Activated CD8-positive, alpha-beta memory T cell treated with anti-CD3 and anti-CD28 coated beads for 24 hours (primary cell): Measurements from ENCODE around the gene IGF1R.

ENCODE experiments used
- DNase-seq: peaks from one replicate; pipeline ENCODE4 v3.0.0-alpha.2; 2020

IGF1R gene

DNA sequence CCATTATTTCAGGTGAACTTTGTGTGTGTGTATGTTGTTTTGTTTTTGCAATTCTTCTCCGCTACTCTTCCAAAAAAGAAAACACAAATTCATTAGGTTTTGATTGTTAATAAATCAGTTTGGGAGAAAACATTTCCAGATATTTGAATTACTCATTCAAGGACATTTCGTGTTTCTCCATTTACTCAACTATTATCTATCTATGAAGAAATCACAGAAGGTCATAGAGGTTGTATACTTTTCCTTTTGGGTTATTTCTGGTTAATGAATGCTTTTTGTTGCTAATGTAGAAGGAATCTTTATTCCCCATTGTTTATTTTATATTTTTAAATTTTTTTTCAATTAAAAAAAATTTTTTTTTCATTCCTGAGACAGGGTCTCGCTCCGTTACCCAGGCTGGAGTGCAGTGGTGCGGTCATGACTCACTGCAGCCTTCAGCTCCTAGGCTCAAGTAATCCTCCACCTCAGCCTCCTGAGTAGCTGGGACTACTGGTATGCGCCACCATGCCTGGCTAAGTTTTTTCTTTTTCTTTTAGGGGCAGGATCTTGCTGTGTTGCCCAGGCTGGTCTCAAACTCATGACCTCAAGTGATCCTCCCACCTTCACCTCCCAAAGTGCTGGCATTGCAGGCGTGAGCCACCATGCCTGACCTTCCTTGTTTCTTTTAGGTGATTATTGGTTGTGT, 28.4 kb downstream of the IGF1R start:
- DNase-seq: no peak

DNA sequence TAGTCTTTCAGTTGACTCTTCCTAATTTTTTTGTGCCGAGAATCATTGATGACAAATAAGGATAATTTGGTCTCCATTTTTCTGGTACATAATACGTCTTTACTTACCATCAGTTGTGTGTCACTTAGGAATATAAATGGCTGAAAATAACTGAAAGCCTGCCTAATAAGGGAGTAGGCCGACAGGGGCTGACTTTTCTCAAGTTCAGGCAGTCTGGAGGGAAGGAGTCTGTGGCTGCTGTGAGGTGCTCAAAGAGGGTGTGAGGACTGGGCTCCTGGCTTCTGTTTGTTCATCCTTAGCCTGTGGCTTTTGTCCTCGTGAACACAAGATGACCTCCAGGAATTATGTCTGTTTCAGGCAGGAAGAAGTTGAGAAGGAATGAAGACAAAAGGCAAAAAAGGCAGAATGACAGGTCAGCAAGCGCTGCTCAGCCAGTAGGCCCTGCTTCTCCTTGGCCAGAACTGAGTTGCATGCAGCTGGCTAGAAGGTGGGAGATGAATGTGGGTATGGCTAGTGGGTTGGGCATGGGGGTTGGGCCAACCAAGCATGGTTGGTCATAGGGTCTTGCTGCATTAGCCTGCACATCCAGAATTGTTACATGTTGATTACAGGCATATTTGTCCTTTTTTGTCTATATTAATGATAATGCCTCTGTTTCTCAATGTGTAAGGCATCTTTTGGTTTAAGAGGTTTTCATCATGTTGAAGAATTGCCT, 29.2 kb downstream of the IGF1R start:
- no peak for DNase-seq

DNA sequence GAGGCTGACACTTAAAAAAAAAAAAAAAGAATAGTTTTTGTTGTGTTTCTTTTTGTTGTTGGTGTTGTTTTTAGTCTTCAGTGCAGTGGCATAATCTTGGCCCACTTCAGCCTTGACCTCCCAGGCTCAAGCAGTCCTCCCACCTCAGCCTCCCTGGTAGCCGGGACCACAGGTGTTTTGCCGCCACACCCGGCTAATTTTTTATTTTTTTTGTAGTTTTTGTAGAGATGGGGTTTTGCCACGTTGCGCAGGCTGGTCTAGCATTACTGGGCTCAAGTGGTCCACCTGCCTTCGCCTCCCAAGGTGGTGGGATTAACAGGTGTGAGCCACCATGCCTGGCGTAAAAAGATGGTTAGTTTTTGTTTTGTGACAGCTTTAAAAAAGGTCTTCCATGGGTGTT, 30.1 kb downstream of the IGF1R start:
- no peak for DNase-seq

DNA sequence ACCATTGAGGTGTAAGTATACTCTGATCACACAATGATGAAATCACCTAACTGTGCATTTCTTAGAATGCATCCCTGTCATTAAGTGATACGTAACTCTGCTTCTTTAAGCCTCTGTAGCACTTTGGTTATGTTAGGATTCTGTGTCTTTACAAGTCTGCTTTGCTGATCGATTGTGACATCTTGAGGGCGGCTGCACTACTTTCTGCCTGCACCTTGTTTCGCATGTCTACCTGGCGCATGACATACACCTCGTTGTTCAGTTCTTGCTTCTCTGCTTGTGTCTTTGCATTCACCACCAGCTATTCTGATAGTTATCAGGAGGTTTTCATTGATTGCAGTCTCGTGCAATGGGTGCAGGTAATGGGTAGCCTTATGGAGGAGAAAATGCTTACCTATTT, 32.7 kb downstream of the IGF1R start:
- DNase-seq: no peak

DNA sequence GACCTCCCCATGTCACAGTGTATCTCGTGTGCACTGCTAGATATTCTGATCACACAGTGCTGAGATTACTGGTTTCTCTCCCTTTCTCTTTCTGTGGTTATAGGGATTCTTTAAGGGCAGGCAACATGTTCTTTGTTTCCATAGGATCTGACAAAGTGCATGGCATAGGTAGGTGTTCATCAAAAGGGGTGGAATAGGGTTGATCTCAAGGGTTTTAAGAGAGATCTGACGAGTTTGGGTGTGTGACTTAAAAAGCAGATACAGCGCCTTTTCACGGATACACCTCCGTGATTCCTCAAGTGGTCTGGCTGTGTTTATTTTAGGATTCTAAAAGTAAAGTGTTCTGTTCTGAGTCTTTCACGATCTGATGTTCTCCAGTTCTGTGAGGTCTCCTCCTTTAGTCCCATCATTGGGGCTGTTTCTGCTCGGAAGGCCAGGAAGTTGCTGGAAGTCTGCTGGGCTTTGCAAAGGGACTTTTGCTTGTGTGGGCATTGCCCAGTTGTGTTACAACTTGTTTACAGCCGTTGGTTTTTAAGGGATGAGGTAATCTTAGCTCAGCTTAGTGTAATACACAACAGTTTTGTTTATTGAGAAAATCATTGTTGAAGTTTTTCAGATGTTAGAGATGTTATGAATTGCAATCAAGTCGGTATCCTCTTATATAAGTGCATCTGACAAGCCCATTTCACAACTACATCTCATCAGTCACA, 34.8 kb downstream of the IGF1R start:
- no peak for DNase-seq

DNA sequence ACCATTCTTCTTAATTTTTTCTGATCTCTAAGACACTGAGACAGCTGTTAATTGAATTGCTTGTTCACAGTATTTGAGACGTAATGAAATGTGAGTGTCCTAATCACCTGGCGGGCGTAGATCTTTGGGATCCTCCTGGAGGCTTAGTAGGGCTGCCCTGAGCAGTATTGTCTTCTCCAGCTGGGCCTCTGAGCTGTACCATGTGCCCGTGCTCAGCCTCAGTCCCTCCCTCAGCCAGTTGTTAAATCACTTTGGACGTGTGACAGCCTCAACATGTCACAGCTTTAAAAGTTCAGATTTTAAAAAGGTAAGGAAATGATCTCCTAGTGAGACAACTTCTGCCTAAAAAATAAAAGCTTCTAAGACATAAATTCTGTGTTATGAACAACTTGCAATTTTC, 35.5 kb downstream of the IGF1R start:
- DNase-seq: no peak

DNA sequence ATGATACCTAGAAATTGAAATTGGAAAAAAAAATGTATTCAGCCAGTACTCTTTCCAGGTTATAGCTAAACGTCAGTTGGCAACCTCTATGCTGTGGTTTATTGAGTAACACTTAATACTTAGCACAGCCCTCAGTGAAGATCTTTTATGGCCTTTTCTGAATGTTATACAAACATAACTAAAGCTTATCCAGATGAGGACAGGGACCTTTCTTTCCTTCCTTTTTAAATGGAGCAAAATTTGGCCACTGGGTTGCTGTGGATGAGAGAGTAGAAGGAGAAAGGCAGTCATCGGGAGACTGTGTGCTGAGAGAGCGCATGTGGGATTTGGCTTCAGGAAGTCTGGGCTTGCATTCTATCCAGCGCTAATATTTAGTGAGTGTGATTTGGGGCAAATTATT, 36.1 kb downstream of the IGF1R start:
- DNase-seq: no peak

DNA sequence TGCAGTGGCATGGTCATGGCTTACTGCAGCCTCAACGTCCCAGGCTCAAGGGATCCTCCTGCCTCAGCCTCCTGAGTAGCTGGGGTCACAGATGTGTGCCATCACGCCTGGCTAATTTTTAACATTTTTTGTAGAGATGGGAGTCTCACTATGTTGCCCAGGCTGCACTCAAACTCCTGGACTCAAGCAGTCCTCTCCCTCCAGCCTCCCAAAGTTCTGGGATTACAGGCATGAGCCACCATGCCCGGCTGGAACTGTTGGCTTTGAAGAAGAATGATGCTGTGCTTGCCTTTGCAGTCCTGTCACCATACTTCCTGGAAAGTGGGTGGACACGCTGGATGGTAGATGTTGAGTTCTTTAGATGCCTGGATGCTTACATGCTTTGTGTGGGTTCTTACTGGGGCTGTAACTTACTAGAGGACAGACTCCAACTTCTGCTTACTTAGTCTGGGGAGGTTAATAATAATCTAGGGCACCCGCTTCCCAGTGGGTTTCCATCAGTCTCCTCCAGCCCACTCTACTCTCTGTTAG, 36.7 kb downstream of the IGF1R start:
- DNase-seq: no peak

DNA sequence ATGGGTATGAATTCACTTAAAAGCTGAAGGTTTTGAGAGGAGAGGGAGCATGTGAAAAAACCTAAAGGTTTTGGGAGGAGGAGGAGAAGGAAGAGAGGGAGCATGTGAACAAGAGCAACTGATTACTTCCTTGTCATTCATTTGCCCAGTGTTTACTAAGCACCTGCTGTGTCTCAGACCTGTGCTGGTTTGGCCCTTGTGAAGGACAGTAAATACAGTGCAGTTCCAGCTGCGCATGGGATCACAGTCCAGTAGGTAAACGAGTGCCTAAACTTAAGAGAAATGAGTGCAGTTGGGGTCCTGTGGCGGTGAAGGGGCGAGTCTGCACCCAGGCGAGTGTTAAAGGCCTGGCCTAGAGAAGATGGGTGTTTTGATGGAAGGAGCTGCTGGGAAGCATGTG, 38.6 kb downstream of the IGF1R start:
- DNase-seq: no peak

DNA sequence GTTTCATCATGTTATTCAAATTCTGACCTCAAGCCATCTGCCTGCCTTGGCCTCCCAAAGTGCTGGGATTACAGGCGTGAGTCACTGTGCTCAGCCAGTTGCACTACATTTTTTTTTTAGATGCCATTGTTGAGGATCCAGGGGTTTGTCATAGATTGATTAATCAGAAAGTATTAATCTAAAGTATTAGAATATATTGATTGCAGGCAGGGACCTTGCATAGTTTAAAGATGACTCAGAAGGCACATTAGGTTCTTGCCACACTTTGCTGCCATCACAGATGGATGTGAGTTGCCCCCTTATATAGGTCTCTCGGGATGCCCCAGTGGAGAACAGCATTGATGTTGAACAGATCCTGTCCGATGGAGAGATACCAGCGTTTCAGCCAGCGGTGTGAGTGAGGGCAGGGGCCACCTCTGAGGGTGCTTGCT, 41.1 kb downstream of the IGF1R start:
- DNase-seq: no peak

DNA sequence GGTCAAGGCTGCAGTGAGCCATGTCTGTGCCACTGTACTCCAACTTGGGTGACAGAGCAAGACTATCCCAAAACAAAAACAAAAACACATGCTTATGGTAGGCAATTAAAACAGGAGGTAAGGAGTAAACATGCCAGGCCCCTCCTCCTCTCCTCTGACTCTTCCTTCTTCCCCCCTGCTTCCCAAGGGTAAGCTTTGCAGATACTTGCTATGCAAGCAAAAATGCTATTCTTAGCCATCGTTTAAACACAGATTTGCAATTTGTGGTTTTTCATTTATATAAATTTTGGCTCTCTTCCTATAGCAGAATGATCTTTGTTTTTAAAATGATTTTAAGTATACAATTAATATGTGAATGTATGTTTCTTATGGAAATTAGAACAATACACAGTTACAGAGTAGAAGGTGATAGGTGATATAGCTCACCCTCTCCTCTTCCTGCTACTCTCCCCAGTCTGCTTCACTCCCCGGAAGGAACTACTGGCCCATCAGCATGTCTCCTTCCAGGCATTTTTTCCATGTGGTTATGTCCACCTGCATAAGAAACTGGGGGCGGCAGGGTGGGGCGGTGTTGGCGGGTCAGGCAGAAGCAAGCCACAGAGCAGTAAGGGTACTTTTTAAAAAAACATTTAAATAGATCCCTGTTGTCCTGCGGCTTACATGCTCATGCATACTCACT, 42.1 kb downstream of the IGF1R start:
- DNase-seq: no peak

DNA sequence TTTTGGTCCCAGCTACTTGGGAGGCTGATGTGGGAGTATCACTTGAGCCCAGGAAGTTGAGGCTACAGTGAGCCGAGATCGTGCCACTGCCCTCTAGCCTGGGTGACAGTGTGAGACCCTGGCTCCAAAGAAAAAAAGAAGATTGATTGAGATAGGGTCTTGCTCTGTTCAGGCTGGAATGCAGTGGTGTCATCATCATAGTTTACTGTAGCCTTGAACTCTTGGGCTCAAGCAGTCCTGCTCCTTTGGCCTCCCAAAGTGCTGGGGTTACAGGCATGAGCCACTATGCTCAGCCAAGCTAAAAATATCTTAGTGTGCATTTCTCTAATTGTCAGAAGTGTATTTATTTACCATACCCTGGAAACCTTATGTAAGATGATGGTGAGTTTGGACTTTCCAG, 43.9 kb downstream of the IGF1R start:
- no peak for DNase-seq

DNA sequence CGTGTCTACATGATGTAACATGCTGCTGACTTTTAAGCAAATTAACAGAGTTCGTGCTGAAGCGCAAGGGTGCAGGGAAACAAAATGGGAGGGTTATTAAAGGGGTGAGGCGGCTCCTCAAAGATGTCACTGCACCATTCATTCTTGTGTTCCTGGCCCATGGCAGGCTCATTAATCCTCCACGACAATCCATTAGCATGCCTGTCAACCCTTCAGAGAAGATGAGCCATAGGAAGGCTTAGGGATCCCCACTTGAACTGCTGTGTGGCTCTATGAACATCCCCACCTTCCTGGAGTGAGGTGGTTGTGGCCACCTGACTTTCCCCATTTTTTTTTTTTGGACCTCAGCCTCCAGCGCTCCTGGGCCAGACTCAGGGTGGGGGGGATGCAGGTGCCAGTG, 45.8 kb downstream of the IGF1R start:
- DNase-seq: no peak

DNA sequence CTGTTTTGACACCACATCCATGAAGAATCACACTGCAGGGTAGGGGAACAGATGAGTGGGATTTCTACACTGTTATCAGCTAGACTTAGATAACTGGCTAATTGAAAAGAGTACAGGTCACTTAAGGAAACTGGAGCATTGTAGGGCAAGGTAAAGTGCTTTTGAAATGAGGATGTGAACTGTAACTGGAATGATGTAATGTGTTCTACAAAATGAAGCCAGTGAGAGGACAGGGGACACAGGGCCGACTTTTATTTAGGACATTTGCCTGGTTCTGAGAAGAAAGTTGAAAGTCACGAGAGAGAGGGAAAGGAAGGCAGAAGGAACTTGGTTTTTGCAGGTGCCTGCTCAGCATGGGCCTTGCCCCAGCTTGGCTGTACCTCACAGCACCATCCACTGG, 50.5 kb downstream of the IGF1R start:
- no peak for DNase-seq

DNA sequence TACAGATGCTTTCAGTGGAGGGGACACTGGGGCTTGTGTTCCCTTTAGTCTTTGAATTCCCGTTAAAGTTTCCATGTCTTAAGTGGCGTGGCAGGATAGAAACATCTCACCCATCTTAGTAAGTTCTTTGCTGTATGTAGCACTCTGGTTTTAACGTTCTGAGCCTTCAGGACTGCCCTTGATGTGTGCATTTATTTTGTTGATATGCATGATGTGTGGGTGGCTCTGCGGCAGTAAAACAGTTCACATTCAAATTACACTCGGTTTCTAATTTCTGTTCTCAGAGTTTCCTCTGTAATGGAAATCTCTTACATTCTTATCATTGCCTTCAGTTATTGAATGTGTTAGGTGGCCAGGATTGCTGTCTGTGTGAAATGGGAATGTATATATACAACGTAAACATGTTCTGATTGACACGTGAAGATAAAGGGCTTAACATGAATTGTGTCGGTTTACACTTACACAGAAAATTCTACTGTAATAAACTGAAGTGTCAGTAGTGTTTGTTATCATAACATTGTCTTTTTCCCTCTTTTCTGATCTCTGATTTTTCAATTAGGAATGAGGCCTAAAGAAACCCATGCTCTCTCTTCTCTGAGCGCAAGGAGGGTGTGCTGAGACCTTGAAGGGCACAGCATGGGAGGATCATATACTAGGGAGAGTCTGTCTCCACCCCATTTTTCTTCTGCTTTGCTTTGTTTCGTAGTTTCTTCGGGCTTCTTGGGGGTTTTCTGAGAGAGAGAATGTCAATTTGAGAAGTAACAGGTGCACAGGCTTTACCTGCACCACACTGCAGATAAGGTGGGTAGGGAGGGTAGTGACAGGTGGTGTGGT, 51.5 kb downstream of the IGF1R start:
- no peak for DNase-seq

DNA sequence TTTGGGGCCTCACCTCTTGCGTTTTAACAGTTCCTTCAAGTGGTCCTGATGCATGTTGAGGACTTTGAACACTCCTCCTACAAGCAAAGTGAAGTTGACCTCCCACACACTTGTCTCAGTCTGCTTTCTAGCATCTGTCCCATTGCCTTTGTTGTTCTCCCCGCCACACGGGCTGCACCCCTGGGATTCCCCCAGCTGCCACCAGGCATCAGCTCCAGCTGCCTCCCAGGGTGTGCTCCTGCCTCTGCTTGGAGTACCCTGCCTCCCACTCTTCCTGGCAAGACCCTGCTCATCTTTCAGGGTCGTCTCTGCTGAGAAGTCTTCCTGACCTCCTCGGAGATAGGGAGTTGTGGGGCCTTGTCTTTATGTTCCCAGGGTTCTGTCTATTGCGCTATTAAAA, 52.2 kb downstream of the IGF1R start:
- no peak for DNase-seq

DNA sequence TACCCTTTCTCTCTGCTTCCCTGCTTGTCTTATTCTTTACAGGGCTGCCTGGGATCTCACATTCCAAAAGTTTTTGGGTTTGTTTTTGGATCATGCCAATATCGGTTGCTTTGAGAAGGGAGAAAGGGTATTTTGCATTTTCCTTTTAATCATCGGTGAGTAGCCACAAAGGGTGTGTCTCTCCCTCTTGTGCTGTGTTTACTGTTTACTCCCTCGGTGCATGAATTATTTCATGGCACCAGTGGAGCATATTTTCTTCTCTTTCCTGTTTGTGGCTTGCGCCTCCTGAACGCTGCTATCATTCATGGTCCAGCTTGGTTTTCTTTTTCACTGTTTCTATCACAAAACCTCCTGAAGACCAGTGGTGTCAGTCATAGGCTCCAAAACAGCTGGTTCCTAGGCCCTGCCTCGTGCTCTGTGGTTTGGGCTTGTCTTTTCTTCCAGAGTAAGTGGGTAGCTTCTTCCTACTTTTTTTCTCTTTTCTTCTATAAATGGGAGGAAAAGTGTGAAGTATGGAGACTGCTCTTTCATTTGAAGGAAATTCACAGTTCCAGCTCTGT, 54.9 kb downstream of the IGF1R start:
- DNase-seq: no peak

DNA sequence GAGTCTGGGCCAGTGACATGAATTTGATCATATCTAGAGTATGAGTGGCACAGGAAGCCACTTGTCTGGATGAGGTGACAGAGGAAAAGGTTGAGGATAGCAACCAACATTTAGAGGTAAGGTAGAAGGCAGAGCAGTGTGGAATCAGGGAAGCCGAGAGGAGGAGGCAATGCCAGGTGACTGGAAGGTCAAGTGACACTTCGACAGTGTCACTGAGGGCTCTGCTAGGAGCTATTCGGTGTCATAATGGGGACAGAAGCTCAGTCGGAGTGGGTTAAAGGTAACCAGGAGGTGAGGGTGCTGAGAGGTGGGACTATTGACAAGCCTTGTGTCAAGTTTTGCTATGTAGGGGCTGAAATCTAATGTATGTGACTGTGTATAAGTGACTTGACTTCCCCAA, 56.7 kb downstream of the IGF1R start:
- no peak for DNase-seq

DNA sequence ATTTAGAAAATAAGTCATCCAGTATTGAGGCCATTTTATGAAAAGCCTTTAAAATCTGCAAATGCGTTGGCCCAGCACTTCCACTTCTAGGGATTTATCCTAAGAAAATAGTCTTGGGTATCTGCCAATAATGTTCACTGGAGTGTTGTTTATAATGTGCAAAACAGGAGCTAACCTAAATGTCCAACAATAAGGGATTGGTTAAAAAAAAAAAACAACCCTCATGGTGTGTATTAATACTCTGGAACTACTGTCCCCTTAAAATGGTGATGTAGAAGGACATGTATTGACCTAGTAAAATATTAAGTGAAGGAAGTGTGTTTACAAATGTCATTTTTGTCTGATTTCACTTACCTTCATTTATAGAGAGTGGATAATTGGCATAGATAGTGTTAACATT, 58.0 kb downstream of the IGF1R start:
- DNase-seq: no peak

DNA sequence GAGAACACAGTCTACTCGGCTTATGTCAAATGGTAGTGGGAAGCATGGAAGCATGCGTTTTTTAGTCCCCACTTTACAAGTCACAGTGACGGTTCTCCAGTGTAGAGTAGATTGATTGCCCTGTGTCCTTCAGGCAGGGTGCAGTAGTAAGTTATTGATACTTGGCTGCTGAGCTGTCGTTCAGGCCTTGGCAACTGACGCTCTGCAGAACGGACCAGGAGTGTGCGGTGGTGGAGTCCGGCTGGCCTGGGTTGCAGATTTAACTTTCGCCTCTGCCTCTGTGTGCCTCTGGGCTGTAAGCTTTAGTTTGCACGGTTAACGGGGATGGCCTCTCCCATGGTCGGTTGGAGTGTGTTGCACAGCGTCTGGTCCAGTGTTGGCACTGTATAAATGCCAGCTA, 58.6 kb downstream of the IGF1R start:
- no peak for DNase-seq

DNA sequence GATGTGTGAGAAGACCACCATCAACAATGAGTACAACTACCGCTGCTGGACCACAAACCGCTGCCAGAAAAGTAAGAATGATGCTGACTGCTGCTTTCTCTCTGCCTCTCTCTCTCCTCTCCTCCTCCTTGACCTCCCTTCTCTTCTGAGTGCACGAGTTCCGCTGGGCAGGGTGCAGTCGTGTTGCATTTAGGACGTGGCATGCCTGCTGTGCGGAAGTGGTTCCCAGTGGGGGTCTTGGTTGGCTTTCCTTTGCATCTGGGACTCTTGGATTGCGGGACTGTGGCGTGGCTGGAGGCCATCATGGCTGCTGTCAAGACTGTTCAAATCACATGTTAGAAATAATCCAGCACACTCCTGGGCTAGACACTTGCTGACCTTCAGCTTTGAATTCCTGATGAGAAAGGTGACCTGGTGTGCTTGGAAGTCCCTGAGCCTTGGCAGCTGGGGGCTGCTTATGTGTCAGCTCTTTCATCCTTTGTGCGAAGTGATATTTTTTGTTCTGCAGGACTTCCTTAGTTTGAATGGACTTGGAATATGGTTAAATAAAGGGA, 59.8 kb downstream of the IGF1R start:
- no peak for DNase-seq

DNA sequence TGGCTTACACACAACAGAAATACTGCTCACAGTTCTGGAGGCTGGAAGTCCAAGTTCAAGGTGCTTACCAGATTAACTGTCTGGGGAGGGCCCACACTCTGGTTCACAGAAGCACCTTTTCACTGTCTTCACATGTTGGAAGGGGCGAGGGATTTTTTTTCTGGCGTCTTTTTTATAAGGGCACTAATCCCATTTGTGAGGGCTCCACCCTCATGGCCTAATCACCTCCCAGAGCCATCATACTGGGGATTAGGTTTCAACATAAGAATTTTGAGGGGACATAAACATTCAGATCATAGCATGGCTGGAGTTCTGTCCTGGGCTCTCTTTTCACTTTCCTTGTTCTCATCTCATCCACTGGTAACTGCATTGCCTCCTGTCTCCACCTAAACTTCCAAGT, 63.5 kb downstream of the IGF1R start:
- DNase-seq: no peak
